ENCODE measurements around the gene FREM2.

Gene FREM2

DNA sequence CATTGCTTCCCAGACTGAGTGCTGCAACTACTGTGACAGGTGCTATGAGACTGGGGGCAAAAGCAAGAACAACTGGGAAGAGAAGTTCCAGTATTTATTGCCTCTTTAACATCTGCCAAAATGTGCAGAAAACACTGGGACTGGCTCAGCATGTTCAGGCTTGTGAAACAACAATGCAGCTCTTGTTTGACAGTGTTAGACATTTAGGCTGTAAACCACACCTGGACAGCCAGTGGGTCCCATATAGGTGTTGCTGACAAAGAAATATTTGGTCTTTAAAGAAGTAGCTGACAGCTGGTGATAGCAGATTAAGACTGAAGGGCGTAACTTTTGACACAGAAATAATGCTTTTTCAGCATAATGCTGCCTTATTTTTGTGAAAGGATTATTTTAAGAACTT, 215.7 kb downstream of the FREM2 start:
- DNase-seq: no peak

DNA sequence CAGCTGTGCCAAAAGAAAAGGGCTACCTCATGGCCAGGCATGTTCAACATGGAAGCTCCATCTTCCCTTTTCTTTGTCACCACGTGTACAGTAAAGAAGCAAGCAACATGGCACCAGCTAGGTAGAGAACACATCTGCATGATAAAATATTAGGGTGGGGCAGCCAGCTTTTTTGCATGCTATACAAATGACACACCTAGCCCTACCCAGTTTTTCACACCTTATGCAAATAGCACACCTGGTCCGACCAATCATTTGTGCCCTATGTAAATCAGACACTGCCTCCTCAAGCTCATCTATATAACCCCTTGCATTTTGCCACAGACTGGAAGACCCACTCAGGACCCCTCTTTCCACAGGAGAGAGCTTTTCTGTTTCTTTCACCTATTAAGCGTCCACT, 218.2 kb downstream of the FREM2 start:
- no peak for DNase-seq

DNA sequence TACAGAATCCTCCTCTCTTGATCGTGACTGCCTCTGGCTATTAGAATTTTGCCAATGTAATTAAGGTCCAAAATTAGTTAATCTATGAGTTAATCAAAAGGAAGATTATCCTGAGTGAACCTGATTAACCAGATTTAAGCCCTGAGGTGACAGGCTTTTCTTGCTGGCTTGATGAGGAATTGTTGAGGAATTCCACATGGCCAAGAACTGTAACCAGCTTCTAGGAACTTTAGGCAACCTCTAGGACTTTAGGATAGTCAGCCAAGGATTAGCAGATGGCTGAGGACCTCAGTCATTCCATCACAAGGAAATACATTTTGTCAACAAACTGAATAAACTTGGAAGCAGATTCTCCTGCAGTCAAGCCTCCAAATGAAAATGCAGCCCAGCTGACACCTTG, 219.0 kb downstream of the FREM2 start:
- DNase-seq: no peak

GRCh38 chr13:38908574-38908973, 221.7 kb downstream of the FREM2 start:
- DNase-seq: no peak

DNA sequence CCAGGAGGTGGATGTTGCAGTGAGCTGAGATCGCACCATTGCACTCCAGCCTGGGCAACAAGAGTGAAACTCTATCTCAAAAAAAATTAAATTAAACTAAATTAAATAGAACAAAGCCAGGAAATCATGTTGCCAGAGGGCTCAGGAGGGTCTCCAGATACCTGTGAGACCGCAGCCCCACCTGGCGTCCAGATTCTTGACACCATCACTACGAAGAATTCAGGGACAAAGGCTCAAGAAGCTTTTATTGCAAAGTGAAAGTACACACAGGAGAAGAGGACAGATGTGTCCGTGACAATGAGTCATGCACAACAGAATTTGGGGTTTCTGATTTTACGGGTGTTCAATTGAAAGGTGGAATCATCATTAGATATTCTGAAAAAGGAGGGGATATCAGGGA, 227.2 kb downstream of the FREM2 start:
- DNase-seq: no peak

GRCh38 chr13:38921081-38921480, 234.2 kb downstream of the FREM2 start:
- no peak for DNase-seq

DNA sequence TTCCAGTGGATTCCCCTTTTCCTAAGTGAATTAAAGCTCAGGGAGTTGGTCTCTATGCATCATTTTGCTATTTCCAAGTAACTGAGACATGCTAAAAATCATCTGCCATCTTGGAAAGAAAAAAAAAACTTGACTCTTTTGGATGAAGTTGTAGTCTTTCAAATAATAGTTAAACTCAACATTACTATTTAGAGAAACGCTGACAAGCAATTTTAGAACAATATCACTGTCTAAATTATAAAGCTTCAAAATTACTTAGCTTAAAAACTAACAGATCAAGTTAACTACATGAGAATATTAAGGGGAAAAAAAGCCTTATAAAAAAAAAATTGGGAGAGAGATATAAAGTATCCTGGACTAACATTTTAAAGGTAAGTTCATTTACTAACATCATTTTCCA, 235.3 kb downstream of the FREM2 start:
- DNase-seq: no peak

GRCh38 chr13:38933786-38934185, 246.9 kb downstream of the FREM2 start:
- DNase-seq: no peak

Data from bone marrow (tissue), 2 donors.